NCI-H446 (cell line): ENCODE measurements around the gene WNK2.
"Not testable (repeated sequence)": the region's sequence is repeated elsewhere in the genome, so short reads cannot be mapped to it uniquely, and the experiment has no call there.

Experiments
- DNase-seq, 2 experiments: peaks; one replicate each; lab custom pipeline; 2025; lab: John Stamatoyannopoulos, UW

The WNK2 gene

DNA sequence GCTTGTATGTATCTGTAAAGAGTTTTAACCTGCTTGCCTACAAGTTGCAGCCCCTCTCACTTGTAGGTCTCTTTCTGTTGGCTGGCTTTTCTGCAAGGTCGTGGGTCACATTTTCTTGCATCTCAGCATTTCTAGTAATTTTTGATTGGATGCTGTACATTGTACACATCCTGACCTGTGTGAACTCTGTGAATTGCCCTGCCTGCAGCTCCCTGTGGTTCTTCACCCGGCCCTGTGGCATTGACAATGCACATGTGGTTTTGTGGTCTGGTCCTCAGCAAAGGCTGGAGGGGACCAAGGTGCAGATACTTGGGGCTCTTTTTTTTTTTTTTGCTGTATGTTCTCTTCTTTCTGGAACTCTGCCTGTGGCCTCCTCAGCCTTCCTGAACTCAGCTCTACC, 53.6 kb downstream of the WNK2 start:
- no peak for DNase-seq

DNA sequence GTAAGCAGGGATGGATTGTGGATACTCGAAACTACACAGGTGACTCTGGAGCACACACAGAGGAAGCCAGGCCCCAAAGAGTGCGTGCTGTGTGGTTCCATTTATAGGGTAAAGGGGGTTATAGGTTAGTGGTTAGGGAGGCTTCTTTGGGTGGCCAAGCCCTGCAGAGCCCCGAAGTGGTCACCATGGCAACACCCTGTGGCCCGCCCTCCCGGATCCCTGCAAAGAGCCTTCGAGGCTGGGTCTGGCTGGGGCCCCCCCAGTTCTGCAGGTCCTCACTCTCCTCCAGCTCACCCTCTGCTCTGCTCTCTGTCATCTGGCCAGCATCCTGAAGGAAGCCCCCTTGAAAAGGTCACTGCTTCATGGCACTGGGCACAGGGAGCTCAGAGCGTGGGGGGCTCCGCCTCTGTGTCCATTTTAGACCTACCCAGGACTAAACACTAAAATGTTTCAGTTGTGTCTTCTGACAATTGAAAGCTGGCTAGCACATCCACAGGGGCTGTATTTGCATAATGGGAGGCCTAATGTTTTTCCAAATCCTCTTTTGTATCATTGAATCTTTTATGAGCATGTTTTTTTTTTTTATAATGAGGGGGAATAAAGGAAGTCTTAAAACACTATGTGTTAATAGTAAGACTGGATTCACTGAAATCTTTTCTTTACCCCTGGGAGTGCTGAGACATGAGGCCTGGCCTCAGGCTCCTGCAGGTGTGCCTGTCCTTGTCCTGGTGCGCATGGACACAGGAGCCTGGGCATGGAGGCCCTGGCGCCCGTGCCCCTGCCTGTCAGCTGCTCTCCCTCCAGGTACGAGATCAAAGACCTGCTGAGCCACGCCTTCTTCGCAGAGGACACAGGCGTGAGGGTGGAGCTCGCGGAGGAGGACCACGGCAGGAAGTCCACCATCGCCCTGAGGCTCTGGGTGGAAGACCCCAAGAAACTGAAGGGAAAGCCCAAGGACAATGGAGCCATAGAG, 55.3 kb downstream of the WNK2 start:
- DNase-seq = no peak

DNA sequence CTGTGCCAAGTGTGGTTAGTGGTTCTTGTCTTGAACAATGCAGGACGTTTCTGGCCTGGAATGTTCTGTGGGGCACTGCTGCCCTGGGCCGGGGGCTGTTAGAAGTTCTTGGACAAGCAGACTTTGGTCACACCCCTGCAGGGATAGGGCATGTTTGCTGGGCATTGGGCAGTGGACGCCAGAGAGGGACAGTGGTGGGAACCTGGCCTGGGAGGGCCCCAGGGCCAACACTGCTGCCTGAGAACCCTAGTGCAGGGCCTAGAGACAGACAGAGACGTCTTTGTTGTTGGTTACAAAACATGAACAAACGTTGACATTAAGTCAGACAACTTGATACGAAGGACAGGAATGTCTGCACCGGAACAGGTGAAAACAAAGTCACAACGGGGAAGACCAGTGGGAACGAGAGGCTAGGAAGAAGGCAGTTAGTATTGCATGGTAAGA, 57.0 kb downstream of the WNK2 start:
- DNase-seq = no peak

DNA sequence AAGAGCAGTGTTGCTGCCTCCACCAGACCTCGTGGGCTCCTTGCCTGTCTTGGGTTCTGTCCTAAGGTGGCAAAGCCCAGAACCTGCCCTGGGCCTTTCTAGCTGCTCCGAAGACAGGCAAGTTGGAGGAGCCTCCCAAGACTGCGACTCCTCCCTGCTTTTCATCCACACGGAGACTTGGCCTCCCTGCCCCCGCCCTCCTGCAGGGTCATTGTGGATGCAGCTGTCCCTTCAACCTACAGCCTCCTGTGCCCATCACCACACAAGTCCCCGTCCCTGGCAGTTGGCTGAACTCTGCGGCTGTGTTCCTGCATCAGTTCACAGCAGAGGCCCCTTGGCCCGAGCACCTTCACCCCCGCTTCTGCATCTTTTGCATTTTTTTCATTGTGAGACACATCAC, 59.2 kb downstream of the WNK2 start:
- DNase-seq = no peak

DNA sequence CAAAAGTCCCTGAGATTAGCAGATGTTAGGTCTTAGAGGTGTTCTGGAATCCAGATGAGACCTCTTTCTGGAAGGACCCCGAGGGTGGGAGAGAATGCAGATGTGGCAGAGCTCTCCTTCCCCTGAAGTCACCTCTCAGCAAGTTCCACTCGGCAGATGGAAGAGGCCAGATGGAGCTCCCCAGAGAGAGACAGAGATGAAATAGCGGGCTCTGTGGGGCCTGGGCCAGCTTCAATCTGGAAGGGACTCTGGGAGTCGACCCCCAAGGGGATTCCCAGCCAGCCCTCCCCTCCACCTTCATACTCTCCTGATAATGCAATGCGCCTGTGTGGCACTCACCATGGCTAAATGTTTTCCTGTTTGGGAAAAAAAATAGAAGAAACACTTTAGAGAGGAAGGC, 60.2 kb downstream of the WNK2 start:
- no peak for DNase-seq

DNA sequence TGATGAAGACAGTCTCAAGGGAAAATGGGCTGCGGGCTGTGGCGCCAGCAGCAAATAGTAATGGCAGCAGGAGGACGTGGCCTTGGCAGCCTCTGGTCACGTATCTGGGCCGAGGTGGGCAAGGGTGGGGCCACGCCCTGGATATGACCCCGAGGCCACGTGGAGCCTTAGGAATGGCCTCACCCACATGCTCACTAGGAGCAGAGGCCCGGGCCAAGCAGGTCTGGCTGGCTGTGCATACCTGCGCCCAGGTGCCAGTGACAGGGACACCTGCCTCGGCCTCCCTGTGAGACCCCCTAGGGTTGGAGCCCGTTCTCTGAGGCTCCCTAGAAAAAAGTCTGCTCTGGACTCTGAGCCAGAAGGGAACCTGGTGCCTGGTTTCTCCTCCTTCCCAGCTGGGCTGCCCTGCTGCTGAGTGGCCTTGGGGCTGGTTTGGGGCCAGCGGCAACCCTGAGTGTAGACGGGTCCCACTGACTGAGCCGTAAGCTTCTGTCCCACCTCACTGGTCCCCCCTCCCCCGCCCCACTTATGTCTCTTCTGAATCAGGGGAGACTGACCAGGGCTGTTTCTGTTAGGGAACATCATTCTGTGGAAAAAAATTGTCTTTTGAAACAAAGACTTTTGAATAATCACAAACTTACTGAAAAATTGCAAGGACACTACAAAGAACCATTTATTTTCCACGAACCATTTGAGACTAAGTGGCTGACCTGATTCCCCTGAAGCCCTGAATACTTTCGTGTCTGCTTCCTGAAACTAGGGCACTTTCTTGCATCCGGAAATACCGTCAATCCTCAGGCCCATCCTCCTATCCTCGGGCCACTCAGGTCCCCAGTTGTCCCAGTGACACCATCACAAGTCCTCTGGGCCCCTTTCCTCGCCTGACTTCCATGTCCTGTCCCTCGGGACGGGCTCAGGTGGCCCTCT, 60.8 kb downstream of the WNK2 start:
- DNase-seq = no peak

DNA sequence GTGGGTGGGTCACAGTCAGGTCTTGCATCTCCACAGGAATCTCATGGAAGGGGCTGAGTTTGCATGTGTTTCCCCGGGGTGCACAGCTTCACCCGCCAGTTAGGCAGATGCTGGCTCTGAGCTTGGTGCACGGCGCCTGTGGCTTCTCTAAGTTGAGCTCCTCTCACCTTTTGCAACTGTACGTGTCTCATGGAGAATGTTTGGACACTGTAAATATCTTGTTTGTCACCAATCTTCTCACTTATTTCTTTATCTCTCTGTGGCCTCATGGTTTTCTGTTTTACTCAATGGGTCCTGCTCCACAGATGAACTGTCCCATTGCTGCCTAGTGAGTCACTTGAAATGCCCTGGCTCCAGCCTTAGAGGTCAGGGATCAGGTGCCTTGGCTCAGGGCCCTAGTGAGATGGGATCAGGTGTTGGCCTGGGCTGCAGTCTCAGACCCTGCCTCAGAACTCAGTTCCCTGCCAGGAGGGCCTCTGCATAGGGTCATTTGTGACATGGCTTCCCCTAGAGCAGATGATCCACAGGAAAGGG, 61.6 kb downstream of the WNK2 start:
- DNase-seq = no peak

DNA sequence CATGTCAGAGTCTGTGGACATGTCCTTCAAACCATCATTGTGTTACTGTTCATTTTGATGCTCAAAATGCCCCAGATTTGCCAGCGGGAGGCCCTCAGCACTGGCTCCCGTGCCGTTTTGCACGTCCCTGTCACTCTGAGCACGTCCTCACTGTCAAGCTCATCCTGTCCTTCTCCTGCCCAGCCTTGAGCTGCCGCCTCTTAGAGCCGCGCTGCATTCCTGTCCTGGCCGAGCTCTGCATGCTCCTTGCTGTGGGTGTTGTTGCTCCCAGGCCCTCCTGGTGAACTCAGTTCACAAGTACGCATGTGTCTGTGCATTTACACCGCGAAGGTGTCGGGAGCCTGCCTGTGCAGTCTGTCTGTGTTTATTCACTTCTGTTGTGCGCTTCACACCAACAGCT, 62.2 kb downstream of the WNK2 start:
- no peak for DNase-seq

DNA sequence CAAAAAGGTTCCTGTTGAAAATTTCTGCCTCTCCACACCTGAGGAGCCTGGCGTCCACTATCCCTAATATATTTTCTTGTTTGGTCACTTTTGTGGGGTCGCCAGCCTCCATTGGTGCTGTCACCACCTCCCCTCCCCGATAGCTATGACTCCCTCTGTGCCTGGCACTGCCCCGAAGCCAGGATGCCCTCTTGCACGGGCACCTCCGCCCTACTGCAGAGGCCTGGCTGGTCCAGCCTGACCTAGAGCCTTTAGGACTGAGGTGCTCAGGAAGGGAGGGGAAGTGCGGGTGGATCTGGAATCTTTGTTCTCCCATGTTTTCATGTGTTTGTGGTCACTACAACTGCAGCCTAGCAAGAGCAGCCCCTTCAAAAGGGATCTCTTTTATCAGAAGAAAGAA, 62.6 kb downstream of the WNK2 start:
- no peak for DNase-seq

DNA sequence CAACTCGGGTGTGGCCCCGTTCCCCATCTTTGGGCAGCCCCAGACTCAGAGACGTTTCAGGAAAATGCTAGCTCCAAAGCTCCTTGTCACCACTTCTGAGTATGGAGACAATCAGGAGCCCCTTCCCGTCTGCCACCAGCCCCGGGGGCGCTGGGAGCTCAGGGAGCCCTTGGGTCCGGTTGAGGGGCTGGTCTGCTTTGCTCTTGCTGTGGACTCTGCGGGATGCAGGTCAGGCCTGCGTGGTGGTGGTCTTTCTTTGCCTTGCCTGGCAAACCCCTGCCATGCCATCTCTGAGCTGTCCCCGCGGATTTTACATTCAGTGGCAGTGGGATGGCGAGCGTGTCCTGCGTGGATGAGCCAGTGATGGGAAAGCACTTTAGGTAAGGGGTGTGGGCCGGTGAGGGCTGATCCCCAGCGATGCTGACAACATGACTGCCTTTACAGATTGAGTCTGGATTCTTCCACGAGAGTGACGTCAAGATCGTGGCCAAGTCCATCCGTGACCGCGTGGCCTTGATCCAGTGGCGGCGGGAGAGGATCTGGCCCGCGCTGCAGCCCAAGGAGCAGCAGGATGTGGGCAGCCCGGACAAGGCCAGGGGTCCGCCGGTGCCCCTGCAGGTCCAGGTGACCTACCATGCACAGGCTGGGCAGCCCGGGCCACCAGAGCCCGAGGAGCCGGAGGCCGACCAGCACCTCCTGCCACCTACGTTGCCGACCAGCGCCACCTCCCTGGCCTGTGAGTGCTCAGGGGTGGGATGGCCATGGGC, 63.3 kb downstream of the WNK2 start:
- DNase-seq = no peak

DNA sequence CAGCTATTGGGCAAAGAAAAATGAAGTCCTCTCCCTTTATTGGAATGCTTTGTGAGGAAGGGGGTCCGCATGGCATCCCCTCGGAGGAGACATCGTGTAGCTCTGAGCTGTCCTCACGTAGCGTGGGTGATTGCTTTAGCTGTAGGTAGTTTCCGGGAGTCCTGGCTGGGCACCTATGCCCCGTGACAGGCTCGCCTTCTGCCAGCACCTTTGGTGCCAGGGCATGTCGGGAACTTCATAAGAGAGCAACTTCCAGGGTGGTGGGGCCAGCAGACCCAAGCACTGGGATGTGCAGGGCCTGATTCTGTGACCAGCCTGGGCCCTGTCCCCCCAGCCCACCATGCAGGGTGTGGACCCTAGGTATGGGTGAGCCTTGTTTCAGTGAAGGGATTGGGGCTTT, 64.0 kb downstream of the WNK2 start:
- no peak for DNase-seq

DNA sequence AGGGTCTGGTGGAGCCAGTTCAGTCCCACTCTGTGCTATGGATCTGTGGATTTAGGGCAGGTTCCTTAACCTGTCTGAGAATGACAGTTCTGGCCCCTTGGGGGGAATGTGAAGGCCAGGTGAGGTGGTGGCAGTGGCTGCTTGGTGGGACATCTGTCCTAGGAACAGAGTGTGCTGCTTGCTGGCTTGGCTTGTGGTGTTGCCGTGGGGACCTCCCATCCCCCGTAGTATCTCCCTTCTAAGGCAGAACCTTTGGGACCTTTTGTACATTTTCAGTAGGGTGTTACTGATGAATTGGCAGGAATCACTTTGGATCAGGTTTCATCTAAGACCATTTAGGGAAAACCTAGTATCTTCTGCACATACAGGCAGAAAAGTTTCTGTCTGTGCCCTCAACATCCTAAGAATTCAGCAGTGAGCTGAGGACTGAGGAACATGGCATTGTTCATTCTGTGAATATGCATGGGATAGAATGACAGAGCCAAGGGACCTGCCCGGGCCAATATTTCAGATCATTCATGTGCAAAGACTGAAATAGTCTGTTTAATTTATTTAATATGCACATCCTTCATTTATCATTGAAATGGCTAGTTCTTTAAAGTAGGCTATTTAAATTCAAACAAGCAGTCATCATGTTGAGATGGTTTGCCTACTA, 64.6 kb downstream of the WNK2 start:
- no peak for DNase-seq

DNA sequence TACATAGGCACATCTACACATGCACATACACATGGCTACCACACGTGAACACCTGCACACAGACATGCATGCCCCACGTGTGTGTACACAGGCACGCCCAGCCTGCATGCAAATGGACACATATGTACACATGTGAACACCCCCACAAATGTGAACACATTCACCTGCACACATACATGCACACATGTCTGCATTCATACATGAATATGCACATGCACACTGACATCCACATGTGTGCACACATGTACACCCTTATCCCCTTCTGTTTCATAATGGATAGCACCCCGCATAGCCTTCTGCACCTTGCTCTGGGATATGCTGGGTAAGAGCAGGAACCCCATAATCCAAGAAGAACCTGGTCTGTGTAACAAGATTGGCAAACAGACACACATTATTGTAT, 66.2 kb downstream of the WNK2 start:
- DNase-seq = no peak

DNA sequence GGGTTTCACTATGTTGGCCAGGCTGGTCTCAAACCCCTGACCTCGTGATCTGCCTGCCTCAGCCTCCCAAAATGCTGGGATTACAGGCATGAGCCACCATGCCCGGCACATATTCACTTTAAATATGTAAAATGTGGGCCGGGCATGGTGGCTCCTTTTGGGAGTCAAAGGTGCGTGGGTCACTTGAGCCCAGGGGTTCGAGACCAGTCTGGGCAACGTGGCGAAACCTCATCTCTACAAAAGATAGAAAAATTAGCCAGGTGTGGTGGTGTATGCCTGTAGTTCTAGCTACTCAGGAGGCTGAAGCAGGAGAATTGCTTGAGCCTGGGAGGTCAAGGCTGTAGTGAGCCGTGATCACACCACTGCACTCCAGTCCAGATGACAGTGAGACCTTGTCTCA, 67.4 kb downstream of the WNK2 start:
- DNase-seq = not testable (repeated sequence)

DNA sequence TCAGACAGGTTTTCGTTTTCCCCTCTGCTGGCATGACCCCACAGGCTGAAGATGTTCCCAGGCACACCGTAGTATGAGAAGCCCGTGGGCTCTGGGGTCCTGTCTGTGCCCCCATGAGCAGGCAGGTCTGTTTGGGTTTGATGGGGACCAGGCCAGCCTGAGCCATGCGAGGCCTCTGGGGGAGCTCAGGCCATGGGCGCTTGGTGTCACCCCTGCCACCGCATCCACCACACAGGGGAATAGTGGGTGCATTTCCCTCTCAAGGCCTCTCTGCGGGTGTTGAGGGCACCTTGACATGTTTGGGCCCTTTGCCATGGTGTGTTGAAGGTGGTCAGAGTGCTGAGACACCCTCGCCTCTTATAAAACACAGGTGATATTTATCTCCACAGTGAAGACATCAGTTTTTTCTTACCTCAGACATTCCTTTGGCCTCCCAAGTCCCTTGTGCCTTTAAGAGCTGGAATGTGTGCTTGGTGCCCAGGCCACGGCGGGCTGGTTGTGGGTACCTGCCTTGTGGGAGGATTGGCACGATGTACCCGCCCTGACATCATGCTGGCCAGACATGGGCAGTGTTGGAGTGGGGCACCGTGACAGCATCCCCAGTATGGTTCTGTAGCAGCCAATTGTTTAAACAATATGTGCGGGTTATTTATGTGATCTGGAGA, 68.3 kb downstream of the WNK2 start:
- DNase-seq = no peak

DNA sequence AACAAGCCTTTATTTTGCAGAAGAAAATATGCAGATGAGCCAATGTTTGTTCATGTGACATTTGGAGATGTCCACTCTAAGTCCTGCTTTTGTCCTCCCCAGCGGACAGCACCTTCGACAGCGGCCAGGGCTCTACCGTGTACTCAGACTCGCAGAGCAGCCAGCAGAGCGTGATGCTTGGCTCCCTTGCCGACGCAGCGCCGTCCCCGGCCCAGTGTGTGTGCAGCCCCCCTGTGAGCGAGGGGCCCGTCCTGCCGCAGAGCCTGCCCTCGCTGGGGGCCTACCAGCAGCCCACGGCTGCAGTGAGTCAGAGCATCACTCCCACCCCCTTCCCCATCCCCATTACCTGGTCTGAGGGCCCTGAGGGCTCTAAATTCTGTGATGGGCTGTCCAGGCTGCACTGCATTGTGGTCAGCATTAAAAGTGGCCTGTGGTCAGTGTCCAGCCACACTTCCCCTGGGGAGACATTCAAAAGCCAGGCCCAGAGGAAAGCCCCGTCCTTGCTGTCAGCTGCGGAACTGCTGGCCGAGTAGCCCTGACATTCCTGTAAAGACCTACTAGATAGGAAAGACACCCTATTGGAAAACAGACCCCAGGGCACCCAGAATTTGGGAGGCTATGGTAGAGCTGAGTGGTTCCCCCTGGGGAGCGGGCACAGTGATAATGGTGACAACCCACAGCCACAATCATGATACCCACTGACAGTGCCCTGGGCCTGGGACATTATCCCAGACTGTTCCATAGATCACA, 69.0 kb downstream of the WNK2 start:
- DNase-seq = no peak

DNA sequence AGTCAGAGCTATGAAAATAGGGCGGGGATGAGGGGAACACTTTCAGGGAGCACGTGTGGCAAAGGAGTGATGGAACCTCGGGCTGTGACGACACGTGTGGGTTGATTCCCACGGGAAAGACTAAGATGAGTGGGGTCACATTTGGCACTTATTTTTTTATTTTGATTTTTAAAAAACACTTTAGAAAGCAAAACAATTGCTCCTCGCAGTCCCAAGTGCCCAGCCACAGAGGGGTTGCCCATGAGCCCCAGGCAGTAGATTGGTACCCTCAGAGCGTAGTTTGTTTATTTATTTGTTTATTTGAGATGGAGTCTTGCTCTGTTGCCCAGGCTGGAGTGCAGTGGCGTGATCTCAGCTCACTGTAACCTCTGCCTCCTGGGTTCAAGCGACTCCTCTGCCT, 69.7 kb downstream of the WNK2 start:
- no peak for DNase-seq

DNA sequence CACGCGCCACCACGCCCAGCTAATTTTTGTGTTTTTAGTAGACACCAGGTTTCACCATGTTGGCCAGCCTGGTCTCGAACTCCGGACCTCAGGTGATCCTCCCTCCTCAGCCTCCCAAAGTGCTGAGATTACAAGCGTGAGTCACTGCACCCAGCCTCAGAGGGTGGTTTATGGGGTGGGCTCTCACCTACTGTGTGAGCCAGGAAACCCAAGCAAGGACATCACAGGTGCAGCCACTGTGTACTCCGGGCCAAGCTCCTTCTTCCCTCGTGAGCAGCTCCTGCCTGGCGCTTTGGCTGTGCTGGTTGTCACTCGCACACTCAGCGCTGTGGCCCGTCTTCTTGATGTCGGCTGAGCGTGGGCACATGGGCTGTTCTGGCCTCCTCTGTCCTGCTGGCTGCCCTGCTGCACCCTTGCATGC, 70.1 kb downstream of the WNK2 start:
- no peak for DNase-seq

DNA sequence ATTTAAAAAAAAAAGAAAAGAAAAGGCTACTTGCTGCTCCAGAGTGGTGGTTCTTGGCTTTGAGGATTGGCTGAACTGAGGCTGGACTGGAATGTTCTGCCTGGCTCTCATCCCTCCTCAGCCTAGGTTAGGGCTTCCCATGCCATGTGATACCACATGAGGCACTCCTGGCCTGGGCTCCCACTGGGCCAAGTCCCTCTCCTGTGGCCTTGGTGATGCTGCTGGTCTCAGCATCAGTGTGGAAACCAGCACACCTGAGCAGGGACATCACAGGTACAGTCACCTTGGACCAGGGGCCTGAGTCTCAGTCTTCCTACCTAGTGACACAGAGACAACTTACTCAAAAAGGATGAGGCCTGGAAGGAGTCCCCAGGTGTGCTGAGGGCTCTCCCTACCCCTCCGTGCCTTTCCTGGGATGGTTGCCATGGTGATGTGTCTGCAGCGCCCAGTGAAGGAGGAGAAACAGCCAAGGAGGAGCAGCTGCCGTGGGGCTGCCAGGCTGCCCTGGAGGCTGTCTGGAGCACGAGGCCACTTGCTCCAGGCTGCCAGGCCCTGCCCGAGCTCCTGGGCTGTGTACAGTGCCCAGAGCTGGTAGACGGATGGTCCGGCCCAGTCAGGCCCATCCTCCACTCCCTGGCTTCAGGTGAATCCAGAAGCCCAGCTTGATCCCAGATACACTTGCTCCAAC, 71.0 kb downstream of the WNK2 start:
- DNase-seq = no peak
